GM19023 (cell line): ENCODE data around the gene S100A2.
"Not testable (repeated sequence)": the region's sequence is repeated elsewhere in the genome, so short reads cannot be mapped to it uniquely, and the experiment has no call there.

Source experiments
- ATAC-seq: cut with Tn5 transposase; IDR thresholded peaks from one replicate; pipeline ENCODE4 v1.9.1; 2021; ENCODE audit warnings: mild to moderate bottlenecking, moderate library complexity; ENCODE audit not compliant: unreplicated experiment

The S100A2 gene

GRCh38 chr1:153534226-153534924, 31.3 kb downstream of the S100A2 start:
- no peak for ATAC-seq

DNA sequence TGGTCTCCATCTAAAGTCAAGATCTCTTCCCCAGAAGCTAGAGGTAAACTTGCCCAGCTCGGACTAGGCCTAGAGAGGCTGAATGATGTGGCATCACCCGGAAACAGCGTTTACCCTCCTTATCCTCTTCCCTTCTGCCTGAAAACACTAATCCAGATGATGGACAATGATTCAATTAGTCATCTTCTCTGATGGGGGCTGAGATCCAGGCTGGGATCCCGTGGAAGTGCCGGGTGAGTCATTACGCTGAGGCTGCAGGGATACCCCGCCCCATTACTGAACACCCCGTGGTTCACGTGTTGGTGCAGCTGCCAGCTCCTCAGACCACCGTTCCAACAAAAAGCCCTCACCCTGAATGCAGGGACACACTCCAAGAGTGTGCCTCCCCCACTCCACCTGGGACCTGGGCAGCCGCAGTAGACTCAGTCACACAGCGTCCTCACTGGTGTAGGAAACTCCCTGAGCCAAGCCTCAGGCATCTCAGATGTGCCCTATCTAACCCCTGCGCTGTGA, 31.9 kb downstream of the S100A2 start:
- no peak for ATAC-seq

- ATAC-seq = no peak
These were observed 32.7 kb downstream of the S100A2 start for GRCh38 chr1:153532769-153533599.

DNA sequence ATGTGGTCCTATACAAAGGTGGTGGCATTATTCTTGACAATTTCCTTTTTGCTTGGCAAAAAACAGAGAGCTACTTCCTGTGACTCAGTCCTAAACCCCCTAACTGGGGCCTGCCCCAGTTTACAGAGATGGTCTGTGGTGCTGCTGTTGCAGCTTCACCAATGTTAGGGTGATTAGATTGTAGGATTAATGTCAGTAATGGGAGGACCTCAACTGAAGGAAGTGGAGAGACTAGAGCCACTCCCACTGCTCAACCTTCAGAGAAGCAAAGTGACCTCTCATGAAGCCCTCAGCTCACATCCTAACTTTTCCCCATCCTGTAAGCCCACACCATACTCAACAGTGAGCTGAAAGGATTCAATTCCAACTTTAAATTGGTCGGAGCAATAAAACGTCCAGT, 33.5 kb downstream of the S100A2 start:
- ATAC-seq = no peak

DNA sequence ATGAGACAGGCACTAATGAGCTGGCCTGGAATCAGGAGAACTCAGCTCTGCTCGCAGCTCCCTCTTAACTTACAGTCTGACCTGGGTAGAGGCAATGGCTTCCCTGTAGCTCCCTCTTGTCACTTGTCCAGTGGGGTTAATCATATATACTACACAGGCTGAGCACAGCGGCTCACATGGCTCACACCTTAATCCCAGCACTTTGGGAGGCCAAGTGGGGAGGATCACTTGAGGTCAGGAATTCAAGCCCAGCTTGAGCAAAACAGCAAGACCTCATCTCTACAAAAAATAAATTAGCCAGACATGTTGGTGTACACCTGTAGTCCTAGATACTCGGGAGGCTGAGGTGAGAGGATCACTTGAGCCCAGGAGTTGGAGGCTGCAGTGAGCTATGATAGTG, 34.0 kb downstream of the S100A2 start:
- ATAC-seq = no peak

DNA sequence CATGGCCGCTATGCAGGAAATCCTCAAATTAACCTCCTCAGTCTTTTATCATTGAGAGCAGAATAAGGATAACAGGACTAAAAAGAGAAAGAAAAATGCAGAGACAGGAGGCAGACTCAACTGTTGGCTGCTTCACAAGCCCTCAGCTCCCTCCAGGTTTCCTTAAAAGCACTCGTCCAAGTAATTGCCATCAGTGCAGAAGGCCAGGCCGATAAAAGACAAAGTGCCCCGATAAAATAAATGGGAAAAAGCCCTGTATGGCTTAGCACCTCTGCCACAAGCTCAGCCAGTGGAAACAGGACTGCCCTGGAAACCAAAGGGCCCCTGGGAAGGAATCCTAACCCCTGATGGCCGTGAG, 38.0 kb downstream of the S100A2 start:
- no peak for ATAC-seq

- no peak for ATAC-seq
These were observed 38.5 kb downstream of the S100A2 start for GRCh38 chr1:153527023-153527682.

- no peak for ATAC-seq
These were observed 39.5 kb downstream of the S100A2 start for GRCh38 chr1:153526132-153526543.

DNA sequence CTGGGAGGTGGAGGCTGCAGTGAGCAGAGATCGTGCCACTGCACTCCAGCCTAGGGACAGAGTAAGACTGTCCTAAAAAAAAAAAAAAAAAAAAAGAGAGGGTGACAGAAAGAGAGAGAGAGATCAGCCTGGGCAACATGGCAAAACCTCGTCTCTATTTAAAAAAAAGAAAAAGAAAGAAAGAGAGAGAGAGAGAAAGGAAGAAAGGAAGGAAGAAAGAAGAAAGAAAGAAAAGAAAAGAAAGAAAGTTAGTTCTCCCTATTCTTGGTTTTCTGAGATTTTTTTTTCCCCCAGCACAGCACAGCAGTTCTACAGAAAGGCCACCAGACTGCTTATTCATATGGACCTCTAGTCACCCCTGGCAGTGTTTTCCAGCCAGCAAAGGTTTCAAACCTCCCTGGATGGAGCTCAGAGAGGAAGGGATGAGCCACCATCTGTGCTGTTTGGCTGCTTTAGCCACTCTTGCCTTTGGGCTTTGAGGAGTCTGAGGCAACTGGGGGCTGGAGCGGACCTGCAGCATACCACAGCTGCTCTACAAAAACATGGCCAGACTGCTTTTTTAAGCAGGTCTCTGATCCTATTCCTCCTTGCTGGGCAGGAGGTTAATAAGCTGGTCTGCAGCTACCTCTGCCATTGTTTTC, 40.4 kb downstream of the S100A2 start:
- no peak for ATAC-seq

- ATAC-seq = not testable (repeated sequence)
These were observed 43.1 kb downstream of the S100A2 start for GRCh38 chr1:153522353-153523048.

DNA sequence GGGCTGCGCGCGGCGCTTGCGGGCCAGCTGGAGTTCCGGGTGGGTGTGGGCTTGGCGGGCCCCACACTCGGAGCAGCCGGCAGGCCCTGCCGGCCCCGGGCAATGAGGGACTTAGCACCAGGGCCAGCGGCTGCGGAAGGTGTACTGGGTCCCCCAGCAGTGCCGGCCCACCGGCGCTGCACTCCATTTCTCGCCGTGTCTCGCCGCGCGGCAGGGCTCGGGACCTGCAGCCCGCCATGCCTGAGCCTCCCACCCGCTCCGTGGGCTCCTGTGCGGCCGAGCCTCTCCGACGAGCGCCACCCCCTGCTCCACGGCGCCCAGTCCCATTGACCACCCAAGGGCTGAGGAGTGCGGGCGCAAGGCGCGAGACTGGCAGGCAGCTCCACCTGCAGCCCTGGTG, 43.8 kb downstream of the S100A2 start:
- ATAC-seq = not testable (repeated sequence)

- no peak for ATAC-seq
These were observed 44.7 kb downstream of the S100A2 start for GRCh38 chr1:153520818-153521476.

GRCh38 chr1:153520137-153520691, 45.4 kb downstream of the S100A2 start:
- not testable (repeated sequence) for ATAC-seq

- ATAC-seq = no peak
These were observed 46.4 kb downstream of the S100A2 start for GRCh38 chr1:153519242-153519641.

DNA sequence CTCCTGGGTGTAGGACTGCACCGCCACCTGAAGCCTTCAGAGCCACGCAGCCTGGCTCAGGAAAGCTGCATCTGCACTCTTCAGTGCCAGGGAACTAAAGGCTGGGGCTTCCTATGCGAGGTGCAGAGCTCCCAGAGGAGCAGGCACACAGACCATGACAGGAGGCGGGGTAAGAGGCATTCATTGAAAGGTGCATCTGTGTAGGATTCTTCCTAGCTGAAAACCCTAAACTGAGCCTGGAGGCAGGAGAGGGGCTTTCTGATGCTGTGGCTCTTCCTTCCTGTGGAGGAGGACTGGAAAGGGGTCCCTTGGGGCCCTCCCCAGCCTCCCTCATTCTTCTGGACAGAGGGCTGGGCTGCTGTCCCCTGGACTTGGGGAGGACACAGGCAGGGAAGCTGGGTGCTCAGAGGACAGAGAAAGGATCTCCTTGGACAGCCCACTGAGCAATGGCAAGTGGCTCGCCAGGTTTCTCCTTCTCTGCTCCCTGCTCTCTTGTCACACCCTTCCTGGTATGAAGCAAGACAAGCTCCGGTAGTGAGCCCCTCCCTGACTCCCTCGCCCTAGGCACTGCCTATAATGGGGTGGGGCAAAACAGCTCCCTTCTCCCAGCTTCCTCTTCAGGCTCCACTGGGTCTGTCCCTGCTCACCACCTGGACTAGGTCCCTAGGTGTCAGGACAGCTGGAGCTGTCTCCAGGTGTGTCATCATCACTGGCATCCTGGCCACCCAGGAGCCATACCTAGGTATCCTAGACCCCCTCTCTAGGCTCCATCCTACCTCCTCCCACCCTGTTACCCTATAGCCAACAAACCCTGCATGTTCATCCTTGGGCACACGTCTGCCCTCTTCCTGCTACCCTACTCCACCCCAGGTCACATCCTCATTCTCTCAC, 49.9 kb downstream of the S100A2 start:
- no peak for ATAC-seq

- ATAC-seq = no peak
These were observed 52.0 kb downstream of the S100A2 start for GRCh38 chr1:153513666-153514065.

GRCh38 chr1:153513023-153513422, 52.6 kb downstream of the S100A2 start:
- no peak for ATAC-seq
